ENCODE data around the gene AMDHD1. TPM values are rescaled to one million over a fixed set of nuclear protein-coding genes. Genes with fewer than 3 reads are reported as not detected.
"Not testable (repeated sequence)": the region's sequence is repeated elsewhere in the genome, so short reads cannot be mapped to it uniquely, and the experiment has no call there.

AMDHD1 gene
- total RNA-seq, 3 donors from 2014 or later, result 0.98 to 2.8 (median 1.3) TPM

DNA sequence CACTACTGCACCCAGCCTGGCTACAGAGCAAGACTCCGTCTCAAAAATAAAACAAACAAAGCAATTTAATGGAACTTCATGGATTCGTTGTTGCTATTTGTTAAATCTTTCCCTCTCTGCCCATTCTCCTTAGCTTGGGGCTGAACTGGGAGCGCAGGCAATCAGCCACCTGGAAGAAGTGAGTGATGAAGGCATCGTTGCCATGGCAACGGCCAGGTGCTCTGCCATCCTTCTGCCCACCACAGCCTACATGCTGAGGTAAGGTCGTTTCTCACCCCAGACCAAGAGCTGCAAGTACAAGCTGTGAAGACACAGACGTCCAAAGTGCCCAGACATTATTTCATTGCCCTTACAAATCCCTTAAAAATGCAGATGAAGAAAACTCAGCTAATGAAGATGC lies 19.1 kb downstream of the AMDHD1 start:
- Histone ChIP-seq H3K9me3 (no peaks in the 10 kb centered on the region), H3K27ac (no peak overlapping the region), H3K36me3 (no peaks in the 10 kb centered on the region), H3K4me3 (no peak overlapping the region), H3K4me1 (no peaks in the 10 kb centered on the region), H3K27me3 (no peaks in the 10 kb centered on the region)
- intact Hi-C loops (cut with DNase I; ENCODE audit: low total_unique reads), result no loop called here
- no peak for DNase-seq (ENCODE audit: low spot score in 2 of 2)
- TF ChIP-seq CTCF (IDR thresholded peaks at IDR 0.05), result no peak

DNA sequence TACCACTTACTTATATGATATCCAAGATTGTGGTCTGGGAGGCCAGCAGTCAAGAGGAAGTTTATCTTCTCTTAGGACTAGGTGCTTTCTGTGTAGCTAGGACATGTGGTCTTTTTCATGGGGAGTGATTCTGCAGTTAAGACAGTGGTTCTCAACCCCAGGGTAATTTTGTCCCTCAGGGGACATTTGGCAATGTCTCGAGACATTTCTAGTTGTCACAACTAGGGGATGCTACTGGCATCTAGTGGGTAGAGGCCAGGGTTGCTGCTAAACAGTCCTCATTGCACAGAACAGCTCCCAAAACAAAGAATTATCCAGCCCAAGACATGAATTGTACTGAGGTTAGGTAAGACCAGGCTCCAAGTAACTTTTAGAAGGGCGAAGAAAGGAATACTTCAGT lies 20.0 kb downstream of the AMDHD1 start:
- Histone ChIP-seq H3K27me3 (no peaks in the 10 kb centered on the region), H3K4me1 (no peaks in the 10 kb centered on the region), H3K9me3 (no peaks in the 10 kb centered on the region), H3K4me3 (no peak overlapping the region), H3K27ac (no peak overlapping the region), H3K36me3 (no peaks in the 10 kb centered on the region)
- no peak for TF ChIP-seq POLR2AphosphoS5 (IDR thresholded peaks at IDR 0.05)
- TF ChIP-seq CTCF (IDR thresholded peaks at IDR 0.05), result no peak
- no peak for TF ChIP-seq POLR2A (IDR thresholded peaks at IDR 0.05)
- DNase-seq (ENCODE audit: low spot score in 2 of 2), result no peak
- intact Hi-C loops (cut with DNase I; ENCODE audit: low total_unique reads), result no loop called here

DNA sequence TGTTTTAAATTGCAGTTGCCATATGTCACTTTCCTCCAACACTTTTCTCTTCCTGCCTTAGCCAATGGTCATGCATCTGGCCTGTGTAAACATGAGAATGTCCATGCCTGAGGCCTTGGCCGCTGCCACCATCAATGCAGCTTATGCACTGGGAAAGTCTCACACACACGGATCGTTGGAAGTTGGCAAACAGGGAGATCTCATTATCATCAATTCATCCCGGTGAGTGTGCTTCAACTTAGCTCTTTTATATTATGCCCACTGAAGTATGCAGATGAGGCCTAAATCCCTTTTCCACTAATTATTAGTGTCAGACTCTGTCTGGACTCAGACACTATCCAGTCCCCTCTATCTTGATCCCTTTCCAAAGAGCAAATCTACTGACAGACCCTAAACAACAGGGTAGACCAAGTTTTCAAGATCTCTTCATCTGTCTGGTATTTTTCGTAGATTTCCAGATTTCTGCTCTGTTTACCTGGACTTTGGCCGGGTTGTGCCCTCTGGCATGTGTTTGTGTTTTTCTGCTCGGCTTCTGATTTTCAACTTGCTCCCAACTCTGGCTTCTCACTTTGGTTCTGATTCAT lies 23.2 kb downstream of the AMDHD1 start:
- H3K4me1 ChIP-seq, result no peaks in the 10 kb centered on the region
- no peak for TF ChIP-seq CTCF (IDR thresholded peaks at IDR 0.05)
- TF ChIP-seq POLR2AphosphoS5 (IDR thresholded peaks at IDR 0.05), result no peak
- no peak for TF ChIP-seq POLR2A (IDR thresholded peaks at IDR 0.05)
- no peaks in the 10 kb centered on the region for H3K36me3 ChIP-seq
- no peaks in the 10 kb centered on the region for H3K9me3 ChIP-seq
- H3K4me3 ChIP-seq, result no peak overlapping the region
- no peaks in the 10 kb centered on the region for H3K27me3 ChIP-seq
- no peak for DNase-seq (ENCODE audit: low spot score in 2 of 2)
- no peak overlapping the region for H3K27ac ChIP-seq
- intact Hi-C loops (cut with DNase I; ENCODE audit: low total_unique reads), result no loop called here

DNA sequence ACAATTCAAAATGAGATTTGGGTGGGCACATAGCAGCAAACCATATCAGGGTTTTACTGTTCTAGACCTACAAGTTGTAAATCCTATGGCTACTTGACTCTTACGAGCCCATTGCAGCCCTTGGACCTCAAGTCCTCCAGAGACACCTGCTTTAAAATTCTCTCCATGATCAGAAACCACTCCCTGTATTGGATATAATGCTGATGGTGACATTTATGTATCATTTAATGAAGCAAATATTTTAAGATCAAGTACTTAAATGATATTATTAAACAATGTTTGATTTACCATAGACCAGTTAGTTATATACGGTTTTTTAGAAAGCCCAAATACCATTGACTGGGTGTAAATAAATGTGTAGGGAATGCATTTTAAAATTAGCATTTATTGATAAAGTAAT lies 24.2 kb downstream of the AMDHD1 start:
- no peak for TF ChIP-seq POLR2A (IDR thresholded peaks at IDR 0.05)
- no peak for TF ChIP-seq CTCF (IDR thresholded peaks at IDR 0.05)
- TF ChIP-seq POLR2AphosphoS5 (IDR thresholded peaks at IDR 0.05), result no peak
- Histone ChIP-seq H3K4me1 (no peaks in the 10 kb centered on the region), H3K27me3 (no peaks in the 10 kb centered on the region), H3K9me3 (no peaks in the 10 kb centered on the region), H3K36me3 (no peaks in the 10 kb centered on the region), H3K27ac (no peak overlapping the region), H3K4me3 (no peak overlapping the region)
- DNase-seq (ENCODE audit: low spot score in 2 of 2), result no peak
- intact Hi-C loops (cut with DNase I; ENCODE audit: low total_unique reads), result no loop called here

DNA sequence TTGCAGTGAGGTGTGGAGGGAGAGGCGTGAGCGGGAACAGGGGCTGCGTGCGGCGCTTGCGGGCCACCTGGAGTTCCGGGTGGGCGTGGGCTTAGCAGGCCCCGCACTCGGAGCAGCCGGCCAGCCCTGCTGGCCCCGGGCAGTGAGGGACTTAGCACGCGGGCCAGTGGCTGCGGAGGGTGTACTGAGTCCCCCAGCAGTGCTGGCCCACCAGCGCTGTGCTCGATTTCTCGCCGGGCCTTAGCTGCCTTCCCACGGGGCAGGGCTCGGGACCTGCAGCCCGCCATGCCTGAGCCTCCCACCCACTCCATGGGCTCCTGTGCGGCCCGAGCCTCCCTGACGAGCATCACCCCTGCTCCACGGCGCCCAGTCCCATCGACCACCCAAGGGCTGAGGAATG lies 26.0 kb downstream of the AMDHD1 start:
- H3K9me3 ChIP-seq; H3K36me3 ChIP-seq; H3K27ac ChIP-seq; H3K27me3 ChIP-seq; DNase-seq (ENCODE audit: low spot score in 2 of 2); intact Hi-C loops (cut with DNase I; ENCODE audit: low total_unique reads); H3K4me3 ChIP-seq; H3K4me1 ChIP-seq: not testable (repeated sequence)

GRCh38 chr12:95970905-95971304 lies 27.8 kb downstream of the AMDHD1 start:
- intact Hi-C loops (cut with DNase I; ENCODE audit: low total_unique reads), result loop anchor here (2.0 kb wide), 1 partner anchor 28 kb away; no protein-coding TSS in a partner anchor
- no peak overlapping the region for H3K4me3 ChIP-seq
- H3K27me3 ChIP-seq, result no peaks in the 10 kb centered on the region
- H3K36me3 ChIP-seq, result no peaks in the 10 kb centered on the region
- no peaks in the 10 kb centered on the region for H3K4me1 ChIP-seq
- no peak overlapping the region for H3K27ac ChIP-seq
- no peak for TF ChIP-seq CTCF (IDR thresholded peaks at IDR 0.05)
- TF ChIP-seq POLR2A (IDR thresholded peaks at IDR 0.05), result no peak
- TF ChIP-seq POLR2AphosphoS5 (IDR thresholded peaks at IDR 0.05), result no peak
- no peak for DNase-seq (ENCODE audit: low spot score in 2 of 2)
- no peaks in the 10 kb centered on the region for H3K9me3 ChIP-seq
